SK-N-SH treated with all-trans-retinoic acid at 6 μM for 48 hours (cell line): ENCODE results near the gene CGB8.

ENCODE experiments used
- ATAC-seq: fragments of 200-7000 bp; cut with Tn5 transposase; 3 replicates; pipeline ENCODE4 v1.9.1; 2020; ENCODE audit warnings: mild to moderate bottlenecking, moderate library complexity
- ARNTL ChIP-seq: fragments of 450-650 bp; formaldehyde crosslinking; IDR thresholded peaks from 2 replicates; pipeline ENCODE4 v1.5.0; 2020; ENCODE audit warnings: low read depth, mild to moderate bottlenecking, moderate library complexity, borderline replicate concordance
- BACH2 ChIP-seq: fragments of 250-450 bp; sonication (Bioruptor Pico); IDR thresholded peaks from 2 replicates; pipeline ENCODE4 v1.9.0; 2021; ENCODE audit warnings: mild to moderate bottlenecking, borderline replicate concordance
- CSDC2 ChIP-seq: fragments of 250-450 bp; sonication (Bioruptor Pico); IDR thresholded peaks from 2 replicates; pipeline ENCODE4 v1.5.0; 2020; ENCODE audit warnings: mild to moderate bottlenecking, moderate library complexity
- ESRRG ChIP-seq: fragments of 250-450 bp; sonication (Bioruptor Pico); IDR thresholded peaks from 2 replicates; pipeline ENCODE4 v1.6.1; 2021; ENCODE audit warnings: mild to moderate bottlenecking
- GLIS3 ChIP-seq: fragments of 250-450 bp; sonication (Bioruptor Pico); IDR thresholded peaks from 2 replicates; pipeline ENCODE4 v1.5.0; 2020; ENCODE audit warnings: mild to moderate bottlenecking, moderate library complexity
- ISL1 ChIP-seq: fragments of 250-450 bp; sonication (Bioruptor Pico); IDR thresholded peaks from 2 replicates; pipeline ENCODE4 v2.1.2; 2022; ENCODE audit warnings: mild to moderate bottlenecking, moderate library complexity
- OSR1 ChIP-seq: fragments of 250-450 bp; sonication (Bioruptor Pico); IDR thresholded peaks from 2 replicates; pipeline ENCODE4 v1.8.0; 2022; ENCODE audit warnings: moderate library complexity, mild to moderate bottlenecking, inconsistent platforms
- PPARA ChIP-seq: fragments of 250-450 bp; sonication (Bioruptor Pico); IDR thresholded peaks from 2 replicates; pipeline ENCODE4 v1.5.0; 2020; ENCODE audit warnings: mild to moderate bottlenecking, borderline replicate concordance
- RARB ChIP-seq: fragments of 250-450 bp; sonication (Bioruptor Pico); IDR thresholded peaks from 2 replicates; pipeline ENCODE4 v1.8.0; 2021; ENCODE audit warnings: mild to moderate bottlenecking, moderate library complexity
- SNAI2 ChIP-seq: fragments of 250-450 bp; sonication (Bioruptor Pico); IDR thresholded peaks from 2 replicates; pipeline ENCODE4 v1.5.0; 2020; ENCODE audit warnings: mild to moderate bottlenecking, moderate library complexity
- TCF4 ChIP-seq: fragments of 250-450 bp; sonication (Bioruptor Pico); IDR thresholded peaks from 2 replicates; pipeline ENCODE4 v1.8.0; 2021; ENCODE audit warnings: mild to moderate bottlenecking, moderate library complexity, borderline replicate concordance
- TOX ChIP-seq: fragments of 250-450 bp; sonication (Bioruptor Pico); IDR thresholded peaks from 2 replicates; pipeline ENCODE4 v1.8.0; 2021; ENCODE audit warnings: mild to moderate bottlenecking, moderate library complexity, borderline replicate concordance
- ZC3H10 ChIP-seq: fragments of 250-450 bp; sonication (Bioruptor Pico); IDR thresholded peaks from 2 replicates; pipeline ENCODE4 v1.5.1; 2021; ENCODE audit warnings: mild to moderate bottlenecking, moderate library complexity
- ZFP3 ChIP-seq: fragments of 250-450 bp; sonication (Bioruptor Pico); IDR thresholded peaks from 2 replicates; pipeline ENCODE4 v1.5.0; 2020; ENCODE audit warnings: mild to moderate bottlenecking, moderate library complexity
- ZFP30 ChIP-seq: fragments of 450-650 bp; formaldehyde crosslinking; IDR thresholded peaks from 2 replicates; pipeline ENCODE4 v1.5.0; 2022; ENCODE audit warnings: mild to moderate bottlenecking, moderate library complexity
- ZNF565 ChIP-seq: fragments of 450-650 bp; formaldehyde crosslinking; conservative IDR thresholded peaks from 2 replicates; pipeline ENCODE4 v1.5.0; 2020; ENCODE audit warnings: low read depth, mild to moderate bottlenecking, moderate library complexity
- ZNF70 ChIP-seq: fragments of 450-650 bp; formaldehyde crosslinking; IDR thresholded peaks from 2 replicates; pipeline ENCODE4 v1.5.0; 2020; ENCODE audit warnings: mild to moderate bottlenecking, moderate library complexity
- ZNF8 ChIP-seq: fragments of 450-650 bp; formaldehyde crosslinking; IDR thresholded peaks from 2 replicates; pipeline ENCODE4 v1.5.0; 2020; ENCODE audit warnings: mild to moderate bottlenecking, moderate library complexity
- TF ChIP-seq, protein P1 (sequence below): fragments of 250-450 bp; sonication (Bioruptor Pico); IDR thresholded peaks from 2 replicates; pipeline ENCODE4 v1.5.1; 2021; ENCODE audit warnings: mild to moderate bottlenecking, moderate library complexity
- TF ChIP-seq, protein P2 (sequence below): fragments of 250-450 bp; sonication (Bioruptor Pico); IDR thresholded peaks from 2 replicates; pipeline ENCODE4 v1.5.1; 2020; ENCODE audit warnings: low read depth, mild to moderate bottlenecking, moderate library complexity
- TF ChIP-seq, protein P3 (sequence below): fragments of 250-450 bp; sonication (Bioruptor Pico); IDR thresholded peaks from 2 replicates; pipeline ENCODE4 v1.5.0; 2020; ENCODE audit warnings: mild to moderate bottlenecking, moderate library complexity
- TF ChIP-seq, protein P4 (sequence below): fragments of 250-450 bp; sonication (Bioruptor Pico); IDR thresholded peaks from 2 replicates; pipeline ENCODE4 v1.8.0; 2020; ENCODE audit warnings: mild to moderate bottlenecking, moderate library complexity, borderline replicate concordance
- TF ChIP-seq, protein P5 (sequence below): fragments of 250-450 bp; sonication (Bioruptor Pico); IDR thresholded peaks from 2 replicates; pipeline ENCODE4 v1.8.0; 2021; ENCODE audit warnings: low read depth, mild to moderate bottlenecking, moderate library complexity, borderline replicate concordance

Gene CGB8

DNA sequence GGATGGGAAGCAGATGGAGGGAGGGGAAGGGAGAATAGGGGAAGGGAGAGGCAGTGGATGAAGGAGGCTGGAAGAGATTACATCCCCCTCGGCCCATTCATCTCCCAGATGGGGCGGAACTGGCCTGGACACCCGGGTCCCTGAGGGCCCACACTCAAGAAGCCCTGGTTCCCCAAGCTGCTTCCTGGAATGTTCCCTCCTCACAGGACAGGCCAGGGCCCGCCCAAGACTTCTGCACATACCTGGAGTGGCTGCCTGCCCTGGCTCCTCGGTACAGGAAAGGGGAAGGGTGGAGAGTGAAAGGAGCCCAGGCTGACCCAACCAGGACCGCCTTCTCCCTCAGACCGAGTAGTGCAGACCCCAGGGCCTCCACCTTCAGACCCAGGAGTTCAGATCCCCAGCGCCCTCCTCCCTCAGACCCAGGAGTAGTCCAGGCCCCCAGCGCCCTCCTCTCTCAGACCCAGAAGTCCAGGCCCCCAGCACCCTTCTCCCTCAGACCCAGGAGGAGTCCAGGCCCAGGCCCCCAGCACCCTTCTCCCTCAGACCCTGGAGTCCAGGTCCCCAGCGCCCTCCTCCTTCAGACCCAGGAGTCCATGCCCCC is 15.2 kb upstream of the CGB8 start:
- peak; percentile 23 for ATAC-seq
- no peak for TF ChIP-seq ZNF70
- TF ChIP-seq BACH2 = no peak
- no peak for TF ChIP-seq TOX (CRISPR knock-in tag)

DNA sequence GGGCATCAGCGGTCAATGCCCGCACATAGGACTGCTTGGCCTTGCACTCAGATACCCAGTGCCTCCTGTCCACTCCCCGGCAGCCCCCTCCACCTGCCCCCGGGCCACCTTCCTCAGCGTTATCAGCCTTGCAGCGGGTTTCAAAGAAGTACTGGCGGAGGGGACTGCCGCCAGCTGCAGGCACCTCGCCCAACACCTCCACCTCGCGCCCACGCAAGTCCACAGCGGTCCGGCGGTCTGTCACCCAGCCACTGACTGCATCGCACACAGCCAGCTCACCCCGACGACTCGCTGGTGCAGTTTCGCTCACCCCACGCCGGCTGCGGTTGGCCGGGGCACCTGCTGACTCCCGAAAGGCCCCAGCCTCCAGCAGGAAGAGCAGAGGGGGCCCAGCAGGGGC is 12.5 kb upstream of the CGB8 start:
- ATAC-seq = no peak
- TF ChIP-seq ZNF70 = no peak
- TF ChIP-seq BACH2 = no peak
- no peak for TF ChIP-seq TCF4 (CRISPR knock-in tag)
- TF ChIP-seq, protein P1, sequence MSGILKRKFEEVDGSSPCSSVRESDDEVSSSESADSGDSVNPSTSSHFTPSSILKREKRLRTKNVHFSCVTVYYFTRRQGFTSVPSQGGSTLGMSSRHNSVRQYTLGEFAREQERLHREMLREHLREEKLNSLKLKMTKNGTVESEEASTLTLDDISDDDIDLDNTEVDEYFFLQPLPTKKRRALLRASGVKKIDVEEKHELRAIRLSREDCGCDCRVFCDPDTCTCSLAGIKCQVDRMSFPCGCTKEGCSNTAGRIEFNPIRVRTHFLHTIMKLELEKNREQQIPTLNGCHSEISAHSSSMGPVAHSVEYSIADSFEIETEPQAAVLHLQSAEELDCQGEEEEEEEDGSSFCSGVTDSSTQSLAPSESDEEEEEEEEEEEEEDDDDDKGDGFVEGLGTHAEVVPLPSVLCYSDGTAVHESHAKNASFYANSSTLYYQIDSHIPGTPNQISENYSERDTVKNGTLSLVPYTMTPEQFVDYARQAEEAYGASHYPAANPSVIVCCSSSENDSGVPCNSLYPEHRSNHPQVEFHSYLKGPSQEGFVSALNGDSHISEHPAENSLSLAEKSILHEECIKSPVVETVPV = no peak
- TF ChIP-seq CSDC2 (CRISPR knock-in tag) = no peak
- no peak for TF ChIP-seq ZNF565 (CRISPR knock-in tag)
- no peak for TF ChIP-seq SNAI2 (CRISPR knock-in tag)
- no peak for TF ChIP-seq ISL1
- no peak for TF ChIP-seq OSR1 (CRISPR knock-in tag)
- TF ChIP-seq, protein P2, sequence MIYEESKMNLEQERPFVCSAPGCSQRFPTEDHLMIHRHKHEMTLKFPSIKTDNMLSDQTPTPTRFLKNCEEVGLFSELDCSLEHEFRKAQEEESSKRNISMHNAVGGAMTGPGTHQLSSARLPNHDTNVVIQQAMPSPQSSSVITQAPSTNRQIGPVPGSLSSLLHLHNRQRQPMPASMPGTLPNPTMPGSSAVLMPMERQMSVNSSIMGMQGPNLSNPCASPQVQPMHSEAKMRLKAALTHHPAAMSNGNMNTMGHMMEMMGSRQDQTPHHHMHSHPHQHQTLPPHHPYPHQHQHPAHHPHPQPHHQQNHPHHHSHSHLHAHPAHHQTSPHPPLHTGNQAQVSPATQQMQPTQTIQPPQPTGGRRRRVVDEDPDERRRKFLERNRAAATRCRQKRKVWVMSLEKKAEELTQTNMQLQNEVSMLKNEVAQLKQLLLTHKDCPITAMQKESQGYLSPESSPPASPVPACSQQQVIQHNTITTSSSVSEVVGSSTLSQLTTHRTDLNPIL (CRISPR knock-in tag) = no peak
- no peak for TF ChIP-seq PPARA (CRISPR knock-in tag)
- TF ChIP-seq ESRRG (CRISPR knock-in tag) = no peak
- no peak for TF ChIP-seq TOX (CRISPR knock-in tag)
- no peak for TF ChIP-seq RARB
- TF ChIP-seq, protein P3, sequence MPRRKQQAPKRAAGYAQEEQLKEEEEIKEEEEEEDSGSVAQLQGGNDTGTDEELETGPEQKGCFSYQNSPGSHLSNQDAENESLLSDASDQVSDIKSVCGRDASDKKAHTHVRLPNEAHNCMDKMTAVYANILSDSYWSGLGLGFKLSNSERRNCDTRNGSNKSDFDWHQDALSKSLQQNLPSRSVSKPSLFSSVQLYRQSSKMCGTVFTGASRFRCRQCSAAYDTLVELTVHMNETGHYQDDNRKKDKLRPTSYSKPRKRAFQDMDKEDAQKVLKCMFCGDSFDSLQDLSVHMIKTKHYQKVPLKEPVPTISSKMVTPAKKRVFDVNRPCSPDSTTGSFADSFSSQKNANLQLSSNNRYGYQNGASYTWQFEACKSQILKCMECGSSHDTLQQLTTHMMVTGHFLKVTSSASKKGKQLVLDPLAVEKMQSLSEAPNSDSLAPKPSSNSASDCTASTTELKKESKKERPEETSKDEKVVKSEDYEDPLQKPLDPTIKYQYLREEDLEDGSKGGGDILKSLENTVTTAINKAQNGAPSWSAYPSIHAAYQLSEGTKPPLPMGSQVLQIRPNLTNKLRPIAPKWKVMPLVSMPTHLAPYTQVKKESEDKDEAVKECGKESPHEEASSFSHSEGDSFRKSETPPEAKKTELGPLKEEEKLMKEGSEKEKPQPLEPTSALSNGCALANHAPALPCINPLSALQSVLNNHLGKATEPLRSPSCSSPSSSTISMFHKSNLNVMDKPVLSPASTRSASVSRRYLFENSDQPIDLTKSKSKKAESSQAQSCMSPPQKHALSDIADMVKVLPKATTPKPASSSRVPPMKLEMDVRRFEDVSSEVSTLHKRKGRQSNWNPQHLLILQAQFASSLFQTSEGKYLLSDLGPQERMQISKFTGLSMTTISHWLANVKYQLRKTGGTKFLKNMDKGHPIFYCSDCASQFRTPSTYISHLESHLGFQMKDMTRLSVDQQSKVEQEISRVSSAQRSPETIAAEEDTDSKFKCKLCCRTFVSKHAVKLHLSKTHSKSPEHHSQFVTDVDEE (CRISPR knock-in tag) = no peak
- TF ChIP-seq GLIS3 (CRISPR knock-in tag) = no peak
- TF ChIP-seq ZC3H10 (CRISPR knock-in tag) = no peak
- no peak for TF ChIP-seq ZFP30
- no peak for TF ChIP-seq ARNTL (CRISPR knock-in tag)
- TF ChIP-seq ZFP3 (CRISPR knock-in tag) = no peak

DNA sequence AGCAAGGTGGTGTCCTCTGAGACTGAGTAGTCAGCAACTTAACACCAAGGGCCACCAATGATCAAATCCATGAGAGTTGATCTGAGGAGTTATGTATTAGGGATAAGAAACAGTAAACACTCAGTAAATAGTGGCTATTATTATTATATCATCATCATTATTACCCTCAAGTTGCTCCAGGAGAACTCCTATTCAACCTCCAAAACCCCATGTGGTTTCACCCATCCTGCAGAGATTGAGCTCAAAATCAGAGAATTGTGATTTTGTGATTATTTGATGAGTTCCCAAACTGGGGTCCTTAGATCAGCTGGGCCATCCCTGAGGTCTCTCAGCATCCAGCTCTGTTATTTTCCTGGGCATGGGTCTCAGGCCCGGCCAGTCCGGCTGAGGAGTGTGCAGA is 12.1 kb upstream of the CGB8 start:
- ATAC-seq = no peak
- no peak for TF ChIP-seq ZNF70
- TF ChIP-seq, protein P1 = no peak
- TF ChIP-seq OSR1 (CRISPR knock-in tag) = no peak
- TF ChIP-seq RARB = no peak
- TF ChIP-seq ZFP3 (CRISPR knock-in tag) = peak; percentile 99
- no peak for TF ChIP-seq SNAI2 (CRISPR knock-in tag)
- no peak for TF ChIP-seq ZFP30

DNA sequence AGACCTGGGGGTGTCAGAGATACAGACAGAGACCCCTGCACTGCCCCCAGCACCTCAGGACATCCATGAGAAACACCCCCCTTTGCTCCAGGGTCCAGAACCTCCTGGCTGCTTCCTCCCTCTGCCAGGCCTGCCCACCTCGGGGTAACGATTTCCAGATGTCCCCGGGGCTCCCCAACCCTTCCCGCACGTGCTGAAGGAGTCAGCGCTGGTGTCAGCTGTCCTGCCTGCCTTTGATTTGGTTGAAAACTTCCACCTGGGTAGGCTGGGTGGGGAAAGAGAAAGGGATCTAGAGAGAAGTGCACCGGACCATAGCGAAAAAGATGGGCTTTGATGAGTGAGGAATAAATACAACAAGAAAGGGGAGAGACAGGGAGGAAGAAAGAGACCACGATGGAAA is 10.1 kb upstream of the CGB8 start:
- no peak for ATAC-seq
- TF ChIP-seq, protein P4, sequence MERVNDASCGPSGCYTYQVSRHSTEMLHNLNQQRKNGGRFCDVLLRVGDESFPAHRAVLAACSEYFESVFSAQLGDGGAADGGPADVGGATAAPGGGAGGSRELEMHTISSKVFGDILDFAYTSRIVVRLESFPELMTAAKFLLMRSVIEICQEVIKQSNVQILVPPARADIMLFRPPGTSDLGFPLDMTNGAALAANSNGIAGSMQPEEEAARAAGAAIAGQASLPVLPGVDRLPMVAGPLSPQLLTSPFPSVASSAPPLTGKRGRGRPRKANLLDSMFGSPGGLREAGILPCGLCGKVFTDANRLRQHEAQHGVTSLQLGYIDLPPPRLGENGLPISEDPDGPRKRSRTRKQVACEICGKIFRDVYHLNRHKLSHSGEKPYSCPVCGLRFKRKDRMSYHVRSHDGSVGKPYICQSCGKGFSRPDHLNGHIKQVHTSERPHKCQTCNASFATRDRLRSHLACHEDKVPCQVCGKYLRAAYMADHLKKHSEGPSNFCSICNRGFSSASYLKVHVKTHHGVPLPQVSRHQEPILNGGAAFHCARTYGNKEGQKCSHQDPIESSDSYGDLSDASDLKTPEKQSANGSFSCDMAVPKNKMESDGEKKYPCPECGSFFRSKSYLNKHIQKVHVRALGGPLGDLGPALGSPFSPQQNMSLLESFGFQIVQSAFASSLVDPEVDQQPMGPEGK = no peak
- TF ChIP-seq, protein P5, sequence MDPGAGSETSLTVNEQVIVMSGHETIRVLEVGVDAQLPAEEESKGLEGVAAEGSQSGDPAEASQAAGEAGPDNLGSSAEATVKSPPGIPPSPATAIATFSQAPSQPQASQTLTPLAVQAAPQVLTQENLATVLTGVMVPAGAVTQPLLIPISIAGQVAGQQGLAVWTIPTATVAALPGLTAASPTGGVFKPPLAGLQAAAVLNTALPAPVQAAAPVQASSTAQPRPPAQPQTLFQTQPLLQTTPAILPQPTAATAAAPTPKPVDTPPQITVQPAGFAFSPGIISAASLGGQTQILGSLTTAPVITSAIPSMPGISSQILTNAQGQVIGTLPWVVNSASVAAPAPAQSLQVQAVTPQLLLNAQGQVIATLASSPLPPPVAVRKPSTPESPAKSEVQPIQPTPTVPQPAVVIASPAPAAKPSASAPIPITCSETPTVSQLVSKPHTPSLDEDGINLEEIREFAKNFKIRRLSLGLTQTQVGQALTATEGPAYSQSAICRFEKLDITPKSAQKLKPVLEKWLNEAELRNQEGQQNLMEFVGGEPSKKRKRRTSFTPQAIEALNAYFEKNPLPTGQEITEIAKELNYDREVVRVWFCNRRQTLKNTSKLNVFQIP (CRISPR knock-in tag) = no peak
- TF ChIP-seq TCF4 (CRISPR knock-in tag) (no peak; the same call in 1 of the 2 replicates), RARB (no peak), BACH2 (no peak), ZNF70 (no peak), ZFP3 (CRISPR knock-in tag) (no peak), ZNF8 (no peak), CSDC2 (CRISPR knock-in tag) (no peak), SNAI2 (CRISPR knock-in tag) (no peak)
- TF ChIP-seq, protein P2 (CRISPR knock-in tag) = no peak
